CD4-positive, alpha-beta T cell treated with Interleukin-6 for 4 hours (primary cell): Measurements from ENCODE around the gene EHF.
A peak's percentile ranks its signal among the peaks of the same experiment; 100 is the strongest.

Experiments
- DNase-seq: peaks from one replicate; pipeline ENCODE4 v3.0.0-alpha.2; 2020; ENCODE audit warnings: mixed read lengths

Gene EHF

DNA sequence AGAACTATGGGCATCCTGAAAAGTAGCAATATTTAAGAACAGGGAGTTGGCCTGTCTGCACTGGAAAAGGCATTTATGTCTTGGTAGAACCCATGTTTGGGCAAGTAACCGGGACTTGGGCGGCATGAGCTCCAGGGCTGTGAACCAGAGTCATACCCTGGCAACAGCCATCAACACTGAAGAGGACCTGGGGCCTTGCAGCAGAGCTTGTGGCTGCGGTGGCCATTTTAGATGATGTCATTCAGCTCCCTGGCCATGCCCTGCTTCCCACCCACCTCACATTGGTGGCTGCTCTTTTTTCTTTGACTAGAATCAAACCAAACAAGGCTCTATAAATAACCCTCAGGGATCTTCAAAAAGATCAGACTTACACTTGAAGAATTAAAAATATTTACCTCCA lies 26.6 kb downstream of the EHF start:
- no peak for DNase-seq

DNA sequence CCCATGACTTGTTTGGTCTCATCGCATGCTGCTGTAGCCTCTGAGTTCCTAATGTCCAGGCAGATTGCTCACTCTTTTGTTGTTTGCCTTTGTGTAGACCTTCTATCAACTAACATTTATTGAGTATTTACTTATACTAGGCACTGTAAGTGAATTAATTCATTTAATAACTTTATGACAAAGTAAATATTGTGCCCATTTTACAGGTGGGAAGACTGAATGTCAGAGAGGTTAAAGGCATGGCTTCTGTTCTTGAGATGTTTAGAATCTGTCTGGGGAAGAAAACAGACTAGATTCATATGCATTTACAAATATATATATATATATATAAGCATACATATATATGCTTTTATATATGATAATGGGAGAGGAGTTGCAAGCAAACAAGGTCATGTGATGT lies 27.1 kb downstream of the EHF start:
- DNase-seq = no peak

DNA sequence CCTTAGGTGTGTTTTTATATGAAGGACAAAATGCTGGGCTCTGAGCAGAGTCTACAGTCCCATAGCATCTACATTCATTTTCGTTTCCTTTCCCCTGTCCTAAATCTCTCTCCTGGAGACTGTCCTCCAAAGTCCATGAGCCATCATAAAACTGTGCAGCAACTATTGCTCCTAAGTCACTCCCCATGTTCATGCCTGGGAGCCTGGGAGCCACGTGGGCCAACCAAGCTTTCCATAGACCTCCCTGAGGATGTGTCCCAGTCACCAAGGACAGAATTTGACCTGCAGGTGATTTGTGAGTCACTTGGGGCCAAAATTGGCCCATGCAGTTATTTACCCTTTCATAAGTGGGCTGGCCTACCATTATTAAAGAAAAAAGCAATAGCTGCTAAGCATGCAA lies 28.7 kb downstream of the EHF start:
- no peak for DNase-seq

DNA sequence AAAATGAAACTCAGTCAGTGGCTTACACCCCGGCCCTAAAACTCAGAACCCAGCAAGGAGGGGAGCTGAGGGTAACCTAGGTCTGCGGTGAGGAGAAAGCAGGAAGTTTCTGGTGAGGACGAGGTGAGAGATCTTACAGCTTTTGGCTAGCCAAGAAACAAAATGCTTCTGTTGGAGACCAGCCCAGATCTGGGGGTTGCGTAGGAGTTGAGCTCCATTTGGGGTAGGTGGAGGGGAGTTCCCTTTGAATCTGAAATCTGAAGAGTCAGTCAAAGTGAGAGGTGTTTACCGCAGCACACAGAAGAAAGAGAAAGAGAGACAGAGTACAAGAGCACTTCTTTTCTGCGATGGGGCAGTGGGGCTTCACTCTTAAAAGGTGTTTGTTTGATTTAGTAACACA lies 29.6 kb downstream of the EHF start:
- DNase-seq = peak; percentile 66

DNA sequence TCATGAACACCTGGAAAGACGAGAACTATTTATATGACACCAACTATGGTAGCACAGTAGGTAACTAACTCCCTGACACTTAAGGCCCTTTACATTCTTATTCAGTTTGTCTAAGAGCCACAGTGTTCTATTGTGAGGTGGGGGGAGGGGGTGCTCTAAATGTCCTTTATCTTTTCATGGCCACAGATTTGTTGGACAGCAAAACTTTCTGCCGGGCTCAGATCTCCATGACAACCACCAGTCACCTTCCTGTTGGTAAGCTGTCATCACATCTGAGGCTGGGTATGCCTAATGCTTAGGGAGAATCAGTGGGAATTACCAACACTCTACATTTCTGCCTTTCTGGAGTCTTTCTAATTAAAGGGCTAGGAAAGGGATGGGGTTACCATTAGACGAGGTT lies 30.7 kb downstream of the EHF start:
- no peak for DNase-seq

DNA sequence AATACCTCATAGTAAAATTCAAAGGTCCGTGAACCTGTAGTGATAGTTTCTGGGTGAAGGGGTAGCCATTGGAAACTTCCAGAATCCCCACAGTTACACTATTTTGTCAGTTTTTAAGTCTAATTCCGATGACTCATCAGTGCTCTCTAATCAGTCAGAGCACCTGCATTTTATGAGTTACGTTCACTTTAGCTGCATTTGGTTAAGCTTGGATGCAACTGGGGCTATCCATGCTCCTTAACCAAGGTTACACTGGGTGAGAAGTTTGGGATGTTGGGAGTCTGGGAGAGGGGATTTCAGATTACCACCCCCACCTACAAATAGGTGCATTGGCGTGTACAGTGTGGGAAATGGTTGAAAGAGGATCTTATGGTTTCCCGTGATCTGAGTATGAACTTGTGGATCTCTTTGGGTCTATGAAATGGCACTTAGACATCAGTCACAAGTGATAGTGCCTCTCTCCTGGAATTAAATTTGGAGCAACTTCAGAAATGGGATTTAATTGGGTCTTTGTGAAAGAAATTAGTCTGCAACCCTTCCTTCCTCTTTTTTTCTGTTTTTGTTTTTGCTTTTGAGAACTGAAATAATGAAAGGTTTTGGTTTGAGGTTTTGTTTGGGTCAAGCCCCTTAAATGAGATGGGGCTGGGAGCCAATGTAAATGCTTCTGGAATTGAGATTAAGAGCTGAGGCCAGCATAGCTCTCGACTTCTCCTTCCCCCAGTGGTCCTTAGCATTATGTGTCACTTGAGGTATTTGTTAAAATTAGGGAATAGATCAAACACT lies 31.5 kb downstream of the EHF start:
- no peak for DNase-seq

DNA sequence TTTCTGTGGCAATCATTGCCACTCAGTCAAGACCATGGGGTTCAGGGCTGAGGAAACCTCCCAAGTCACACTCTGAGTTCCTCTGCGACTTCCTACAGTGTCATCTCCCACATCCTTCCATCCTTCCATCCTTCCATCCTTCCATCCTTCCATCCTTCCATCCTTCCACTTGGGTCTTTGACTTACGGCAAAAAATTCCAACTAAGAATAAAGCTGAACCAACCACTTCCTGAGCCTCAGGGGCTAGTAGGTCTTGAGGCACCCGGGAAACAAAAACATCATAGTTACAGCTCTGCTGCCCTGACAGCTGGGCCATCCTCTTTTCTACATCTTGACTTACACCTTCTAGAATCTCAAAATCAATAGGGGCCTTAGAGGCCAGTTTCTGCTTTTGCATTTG lies 32.1 kb downstream of the EHF start:
- no peak for DNase-seq

DNA sequence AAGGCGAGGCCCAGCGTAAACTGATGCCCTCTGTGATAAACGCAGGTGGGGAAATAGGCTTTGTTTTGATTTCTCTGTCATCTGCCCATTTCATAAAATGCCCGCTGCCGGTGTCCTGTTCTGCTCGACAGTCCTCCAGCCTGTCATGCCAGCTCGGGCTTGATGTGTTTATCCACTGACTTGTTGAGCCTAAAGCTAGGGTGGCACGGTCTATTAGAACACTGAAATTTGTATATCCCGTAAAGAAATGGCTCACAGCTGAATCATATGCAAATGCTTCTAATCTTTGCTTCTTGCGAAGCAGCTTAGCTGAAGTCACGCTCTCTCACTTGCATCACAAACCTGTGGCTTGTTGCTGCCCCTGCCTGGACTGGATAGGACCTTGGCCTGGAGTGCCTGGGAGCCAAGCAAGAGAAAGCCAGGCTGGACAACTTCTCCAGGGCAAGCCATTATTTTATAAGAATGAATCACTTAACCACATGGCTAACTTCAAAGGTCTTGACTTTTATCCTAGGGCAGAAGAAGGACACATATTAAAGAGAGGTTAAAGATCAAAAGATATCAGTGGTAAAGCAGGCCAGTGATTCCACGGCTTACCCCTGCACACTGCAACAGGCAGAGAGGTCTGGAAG lies 33.1 kb downstream of the EHF start:
- no peak for DNase-seq

DNA sequence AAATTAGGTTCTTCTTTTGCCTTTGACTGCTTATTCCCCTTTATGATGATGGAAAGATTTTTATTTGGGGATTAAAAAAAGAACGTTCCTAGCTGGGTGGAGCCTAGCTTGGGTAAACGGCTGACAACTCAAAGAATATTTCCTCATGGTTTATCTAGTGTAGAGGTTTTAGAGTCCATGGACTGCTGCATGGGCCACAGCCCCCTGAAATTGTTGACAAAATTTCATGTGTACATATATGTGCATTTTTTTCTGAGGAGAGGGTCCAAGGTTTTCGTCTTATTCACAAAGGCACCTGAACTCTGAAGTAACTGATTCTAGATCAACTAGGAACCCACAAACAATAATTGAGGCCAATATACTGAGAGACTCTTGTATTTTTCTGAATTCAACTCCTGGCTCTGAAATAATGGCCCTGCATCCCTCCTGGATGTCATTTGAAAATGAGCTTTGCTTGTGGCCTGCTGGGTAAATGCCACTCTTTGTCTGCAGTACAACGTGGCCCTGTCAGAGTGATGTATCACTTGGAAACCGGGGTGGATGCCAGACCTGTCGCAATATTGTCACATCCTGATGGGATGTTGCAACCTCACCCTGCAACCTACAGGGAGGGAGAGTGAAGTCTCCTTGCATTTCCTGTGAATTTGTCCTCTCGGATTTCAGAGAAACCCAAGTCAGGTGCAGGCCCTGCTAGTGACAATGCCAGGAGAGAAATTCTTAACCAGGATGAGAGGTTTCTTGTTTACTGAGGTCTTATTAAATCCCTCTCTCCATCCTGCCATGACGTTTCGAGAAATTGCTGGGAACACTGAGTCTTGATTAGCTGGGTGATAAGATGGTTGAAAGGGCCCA lies 33.8 kb downstream of the EHF start:
- no peak for DNase-seq

DNA sequence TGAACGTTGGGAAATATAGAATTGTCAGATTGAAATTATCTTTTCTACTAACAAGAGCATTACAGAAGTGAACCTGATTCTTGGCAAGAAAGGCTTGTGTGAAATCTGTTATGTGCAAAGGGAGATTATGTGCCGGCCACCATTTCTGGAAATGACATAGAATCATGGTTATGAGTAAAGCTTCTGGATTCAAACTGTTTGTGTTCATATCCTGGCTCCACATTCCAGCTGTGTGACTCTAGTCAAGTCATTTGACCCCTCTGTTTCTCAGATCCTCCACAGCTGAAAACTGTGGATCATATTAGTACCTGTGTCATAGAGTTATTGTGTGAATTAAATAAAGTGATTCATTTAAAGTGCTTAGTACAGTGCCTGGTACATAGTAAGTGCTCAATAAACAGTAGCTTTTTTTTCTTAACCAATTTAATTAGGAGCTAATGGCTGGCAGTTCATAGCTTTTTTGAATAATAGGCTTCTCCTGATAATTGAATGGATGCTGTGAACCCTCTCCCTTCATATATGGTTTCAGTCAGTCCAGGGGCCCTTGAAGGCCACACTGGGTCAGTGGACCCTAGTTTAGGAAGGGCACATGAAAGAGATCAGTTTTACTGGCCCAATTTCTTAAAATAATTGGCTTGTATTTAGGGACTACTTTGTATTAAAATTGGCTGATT lies 34.6 kb downstream of the EHF start:
- DNase-seq = no peak

DNA sequence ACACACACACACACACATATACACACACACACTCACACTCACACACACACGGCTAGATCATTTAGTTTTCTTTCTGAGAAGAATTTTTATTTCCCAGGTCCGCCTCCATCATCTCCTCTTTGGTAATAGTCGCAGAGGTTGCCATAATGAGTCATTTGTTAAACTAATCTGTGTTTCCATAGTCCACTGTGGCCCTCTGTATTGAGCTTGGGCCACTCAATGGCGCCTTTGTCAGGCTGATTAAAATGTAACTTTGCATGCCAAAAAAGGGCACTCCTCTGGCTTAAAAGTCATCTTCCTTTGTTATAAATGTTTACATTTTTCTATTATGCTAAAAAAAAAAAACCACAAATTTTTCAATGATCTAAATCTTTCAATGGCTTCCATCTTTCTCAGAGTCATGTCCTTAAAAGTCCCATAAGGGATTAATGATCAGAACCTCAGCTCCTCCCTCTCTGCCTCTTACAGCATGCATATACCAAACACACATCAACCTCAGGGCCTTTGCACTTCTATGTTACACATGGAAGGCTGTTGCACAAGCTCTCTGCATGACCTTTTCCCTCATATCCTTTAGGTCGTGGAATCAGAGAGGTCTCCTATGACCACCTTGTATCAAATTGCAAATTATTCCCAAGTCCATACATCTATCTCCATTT lies 35.3 kb downstream of the EHF start:
- DNase-seq = no peak

DNA sequence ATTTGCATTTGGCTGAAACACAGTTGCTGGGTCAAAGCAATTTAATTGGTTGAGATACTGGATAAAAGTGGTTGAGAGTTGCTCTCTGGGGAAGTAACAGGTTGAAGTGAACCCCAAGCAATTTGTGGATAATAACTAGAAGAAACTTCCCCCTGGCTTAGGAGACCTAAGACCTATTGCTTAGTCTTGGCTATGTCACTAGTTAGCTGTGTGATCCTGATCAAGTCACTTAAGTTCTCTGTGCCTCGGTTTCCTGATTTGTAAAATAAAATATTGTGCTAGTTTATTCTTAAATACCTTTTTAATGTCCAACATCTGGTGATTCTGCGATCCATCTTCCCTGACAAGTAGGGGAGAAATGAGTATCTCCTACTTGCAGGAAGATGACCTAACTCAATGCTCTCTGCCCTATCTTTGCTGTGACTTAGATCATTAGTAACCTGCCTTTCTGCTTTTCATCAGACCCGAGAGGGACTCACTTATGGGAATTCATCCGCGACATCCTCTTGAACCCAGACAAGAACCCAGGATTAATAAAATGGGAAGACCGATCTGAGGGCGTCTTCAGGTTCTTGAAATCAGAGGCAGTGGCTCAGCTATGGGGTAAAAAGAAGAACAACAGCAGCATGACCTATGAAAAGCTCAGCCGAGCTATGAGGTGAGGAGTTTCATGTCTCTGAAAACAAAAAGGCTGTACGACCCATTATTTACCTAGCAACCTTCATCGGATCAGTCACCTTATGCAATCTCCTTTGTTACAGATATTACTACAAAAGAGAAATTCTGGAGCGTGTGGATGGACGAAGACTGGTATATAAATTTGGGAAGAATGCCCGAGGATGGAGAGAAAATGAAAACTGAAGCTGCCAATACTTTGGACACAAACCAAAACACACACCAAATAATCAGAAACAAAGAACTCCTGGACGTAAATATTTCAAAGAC lies 37.5 kb downstream of the EHF start:
- no peak for DNase-seq

DNA sequence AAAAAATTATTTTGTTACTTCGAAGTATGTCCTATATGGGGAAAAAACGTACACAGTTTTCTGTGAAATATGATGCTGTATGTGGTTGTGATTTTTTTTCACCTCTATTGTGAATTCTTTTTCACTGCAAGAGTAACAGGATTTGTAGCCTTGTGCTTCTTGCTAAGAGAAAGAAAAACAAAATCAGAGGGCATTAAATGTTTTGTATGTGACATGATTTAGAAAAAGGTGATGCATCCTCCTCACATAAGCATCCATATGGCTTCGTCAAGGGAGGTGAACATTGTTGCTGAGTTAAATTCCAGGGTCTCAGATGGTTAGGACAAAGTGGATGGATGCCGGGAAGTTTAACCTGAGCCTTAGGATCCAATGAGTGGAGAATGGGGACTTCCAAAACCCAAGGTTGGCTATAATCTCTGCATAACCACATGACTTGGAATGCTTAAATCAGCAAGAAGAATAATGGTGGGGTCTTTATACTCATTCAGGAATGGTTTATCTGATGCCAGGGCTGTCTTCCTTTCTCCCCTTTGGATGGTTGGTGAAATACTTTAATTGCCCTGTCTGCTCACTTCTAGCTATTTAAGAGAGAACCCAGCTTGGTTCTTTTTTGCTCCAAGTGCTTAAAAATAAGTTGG lies 38.3 kb downstream of the EHF start:
- no peak for DNase-seq

DNA sequence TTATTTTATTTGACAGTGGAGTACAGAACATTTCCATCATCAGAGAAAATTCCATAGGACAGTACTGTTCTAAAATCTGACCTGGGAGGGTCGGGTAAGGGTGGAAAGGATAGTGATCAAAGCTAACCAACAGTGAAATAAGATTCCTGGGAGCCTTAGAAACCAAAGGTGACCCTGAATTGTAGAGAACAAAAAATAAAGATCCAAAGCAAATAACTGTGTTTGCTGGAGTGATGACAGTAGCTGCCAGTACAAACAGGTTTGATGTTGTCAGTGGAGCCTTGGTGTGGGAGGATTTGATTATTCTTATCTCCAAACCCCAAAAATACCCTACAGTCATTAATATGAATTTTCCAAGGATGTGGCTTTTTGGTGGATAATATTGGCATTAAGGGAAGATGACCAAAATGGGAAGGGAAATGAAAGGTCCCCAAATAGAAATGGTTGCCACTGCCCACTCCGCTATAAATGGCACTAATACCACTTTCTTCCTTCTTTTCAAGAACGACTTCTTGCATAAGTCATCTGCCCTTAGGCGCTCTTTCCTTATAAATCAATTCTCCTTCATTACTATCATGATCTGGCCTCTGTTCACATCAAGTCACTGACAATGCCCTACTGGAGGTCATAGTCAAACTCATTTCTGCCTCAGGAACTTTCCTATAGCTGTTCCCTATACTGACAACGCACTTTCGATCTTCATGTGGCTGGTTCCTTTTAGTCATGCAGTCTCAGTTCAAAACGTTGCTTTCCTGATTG lies 44.4 kb downstream of the EHF start:
- DNase-seq = no peak

DNA sequence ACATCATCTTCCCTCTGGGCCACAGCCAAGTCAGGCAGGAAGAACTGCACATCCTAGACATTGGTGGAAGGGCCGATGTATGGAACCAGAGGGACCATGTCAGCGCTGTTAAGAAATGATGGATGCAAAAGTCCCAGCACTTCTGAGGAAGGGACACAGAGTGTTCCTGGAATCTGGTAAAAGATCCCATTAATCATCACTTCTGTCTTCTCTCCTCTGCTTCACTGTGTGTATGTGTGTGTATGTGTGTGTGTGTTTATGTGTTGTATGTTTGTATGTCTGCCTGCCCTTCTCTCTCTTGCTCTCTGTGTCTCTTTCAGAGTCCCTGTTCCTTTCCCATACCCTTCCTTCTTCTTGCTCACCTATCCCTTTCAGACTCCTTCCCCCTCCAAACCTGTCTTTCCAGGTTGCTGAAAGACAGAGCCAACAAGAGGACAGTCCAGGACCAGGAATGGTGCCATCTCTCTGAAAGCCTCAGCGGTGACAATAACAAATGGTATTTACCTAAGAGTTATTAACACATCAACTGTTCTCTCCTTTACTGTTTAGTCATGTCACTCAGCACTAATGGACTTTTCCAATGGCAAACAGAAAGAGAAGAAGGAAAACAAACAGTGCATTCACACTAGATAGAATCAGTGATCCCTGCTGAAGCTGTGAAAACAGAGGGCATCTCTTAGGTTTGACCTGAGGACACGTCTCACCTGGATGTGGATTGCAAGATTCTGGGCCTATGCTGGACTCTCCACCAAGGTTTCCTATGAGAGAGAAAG lies 47.1 kb downstream of the EHF start:
- no peak for DNase-seq

DNA sequence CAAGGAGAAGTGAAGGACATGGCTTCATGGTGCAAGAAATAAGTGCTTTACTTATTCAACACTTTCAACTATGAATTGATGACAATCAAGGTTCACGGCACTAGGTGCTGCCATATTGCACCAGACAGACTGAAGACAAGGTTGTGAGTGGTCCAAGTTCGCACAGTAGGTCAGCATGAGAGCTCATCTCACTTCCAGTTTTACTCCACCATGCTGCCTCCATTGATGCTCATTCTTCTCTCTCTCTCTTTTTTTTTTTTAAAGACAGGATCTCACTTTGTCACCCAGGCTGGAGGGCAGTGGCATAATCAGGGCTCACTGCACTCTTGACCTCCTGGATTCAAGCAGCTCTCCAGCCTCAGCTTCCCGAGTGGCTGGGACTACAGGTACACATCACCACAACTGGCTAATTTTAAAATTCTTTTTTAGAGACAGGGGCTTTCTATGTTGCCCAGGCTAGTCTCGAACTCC lies 47.7 kb downstream of the EHF start:
- DNase-seq = no peak

DNA sequence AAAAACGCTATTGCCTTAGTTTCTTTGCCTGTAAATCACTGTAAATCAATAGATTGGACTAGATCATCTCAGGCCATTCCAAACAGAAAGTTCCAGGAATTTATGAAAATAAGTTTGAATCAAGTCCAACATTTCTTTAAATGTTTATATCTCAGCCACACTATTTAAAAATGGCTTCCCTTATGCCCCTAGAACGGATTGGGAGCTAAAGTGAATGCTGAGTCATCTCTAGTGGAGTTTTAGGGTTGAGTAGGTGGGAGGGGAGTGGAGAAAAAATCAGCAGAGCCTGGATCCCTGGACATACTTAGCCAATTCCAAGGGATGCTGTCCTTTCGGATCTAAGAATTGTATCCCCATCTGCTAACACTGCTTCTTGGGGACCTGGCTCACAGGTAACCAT lies 48.6 kb downstream of the EHF start:
- DNase-seq = no peak

DNA sequence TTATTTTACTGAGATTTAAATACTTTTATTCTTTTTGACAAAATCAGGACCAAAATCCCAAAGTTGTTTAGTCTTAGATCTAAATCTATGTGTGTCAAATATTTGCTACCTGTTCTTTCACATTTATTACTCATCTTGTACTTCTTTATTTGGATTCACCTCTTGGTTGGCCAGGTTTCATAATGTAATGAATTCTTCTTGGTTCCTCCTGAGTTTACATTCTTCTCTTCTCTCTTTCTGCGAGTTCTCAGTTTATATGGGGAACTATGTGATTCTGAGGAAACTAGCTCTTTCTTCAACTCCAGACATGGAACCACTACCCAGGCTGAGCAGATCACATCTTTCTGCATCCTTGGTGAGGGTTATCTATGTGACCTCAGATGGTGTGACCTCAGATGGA lies 50.2 kb downstream of the EHF start:
- no peak for DNase-seq

DNA sequence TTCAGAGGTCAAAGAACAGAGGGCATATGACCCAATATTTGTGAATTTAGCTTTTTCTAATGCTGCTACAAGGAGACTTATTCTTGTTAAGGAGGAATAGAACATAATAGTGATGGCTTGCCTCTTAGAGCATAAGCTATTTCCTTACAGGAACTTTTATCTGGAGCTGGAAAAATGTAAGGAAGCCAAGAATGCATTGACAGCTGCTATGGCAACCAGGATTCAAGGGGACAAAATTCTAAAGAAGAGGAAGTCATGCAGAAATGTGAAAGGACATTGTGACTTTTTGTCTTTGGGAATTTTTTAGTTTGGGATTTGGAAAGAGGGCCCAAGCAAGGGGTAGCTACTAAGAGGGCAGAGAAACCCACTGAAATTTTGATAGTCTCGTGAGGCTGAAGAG lies 51.1 kb downstream of the EHF start:
- no peak for DNase-seq
